K562 (cell line): ENCODE results near the gene ACOT7. TPM values are rescaled to one million over a fixed set of nuclear protein-coding genes. Genes with fewer than 3 reads are reported as not detected.

Experiments
- ATAC-seq: fragments of 200-7000 bp; cut with Tn5 transposase; 3 replicates; pipeline ENCODE4 v1.9.1; 2020; ENCODE audit warnings: moderate library complexity
- BruUV-seq: library from RNA; stranded (reverse); fragments of 400-500 nt; replicated peaks from 2 replicates; lab custom pipeline; 2021; lab: Mats Ljungman, UMichigan
- CTCF ChIA-PET: fragments of 300-600 bp; formaldehyde crosslinking; extraction: SDS; loops from one replicate; lab custom pipeline; 2021; ENCODE audit warnings: low intra/inter-chr PET ratio; lab: Yijun Ruan, JAX
- POLR2A ChIA-PET: fragments of 300-600, 350-650 bp; sonication (Branson Sonifier 250); formaldehyde crosslinking; extraction: SDS; loops from one replicate; lab custom pipeline; 2021; ENCODE audit warnings: antibody characterized with exemption, inconsistent platforms; lab: Yijun Ruan, JAX
- DNase-seq, 4 experiments: peaks; one replicate each; pipeline versions ENCODE4 v3.0.0 to v3.0.0-alpha.2; 2011 to 2018; ENCODE audit warnings: low spot score in 3 of 4, mixed read lengths in 3 of 4; ENCODE audit errors: extremely low read depth in 1 of 4
- FAIRE-seq: peaks from 2 replicates; lab custom pipeline; 2011; peaks lifted over from hg19 to GRCh38; lab: Jason Lieb, UNC
- H2AFZ ChIP-seq: 2 replicates; pipeline ENCODE4 v1.6.0; 2011; ENCODE audit warnings: low read depth, low read length, control low read depth, inconsistent platforms
- H3K27ac ChIP-seq: fragments of 200-600 bp; 3 replicates; pipeline ENCODE4 v1.8.0; 2011; ENCODE audit warnings: low read depth, mild to moderate bottlenecking, control low read depth, inconsistent platforms, low read length, moderate library complexity, mixed read lengths; ENCODE audit errors: extremely low read depth
- H3K27me3 ChIP-seq, 2 experiments: fragments of 300-600 bp in 1 of 2; 2 replicates in 1 of 2; 3 replicates in 1 of 2; pipeline versions ENCODE4 v1.6.0 to v1.8.0; 2011; ENCODE audit warnings: inconsistent platforms in 2 of 2, low read length in 2 of 2, mild to moderate bottlenecking in 1 of 2, mixed read lengths in 1 of 2, moderate library complexity in 1 of 2; ENCODE audit not compliant: control insufficient read depth in 2 of 2, insufficient read depth in 2 of 2
- H3K36me3 ChIP-seq: fragments of 300-600 bp; 3 replicates; pipeline ENCODE4 v1.8.0; 2011; ENCODE audit warnings: mild to moderate bottlenecking, low read length, inconsistent platforms; ENCODE audit not compliant: control insufficient read depth, insufficient read depth
- H3K4me1 ChIP-seq, 2 experiments: fragments of 200-600 bp in 1 of 2; replicated peaks in 1 of 2; 2 replicates in 1 of 2; 3 replicates in 1 of 2; pipeline versions ENCODE4 v1.5.1 to v1.8.0; 2011; ENCODE audit warnings: inconsistent platforms in 2 of 2, low read length in 2 of 2, mild to moderate bottlenecking in 1 of 2, mixed read lengths in 1 of 2, moderate library complexity in 1 of 2; ENCODE audit not compliant: control insufficient read depth in 2 of 2, insufficient read depth in 2 of 2
- H3K4me2 ChIP-seq: 2 replicates; pipeline ENCODE4 v1.6.1; 2011; ENCODE audit warnings: low read length, control low read depth, inconsistent platforms, mixed read lengths; ENCODE audit not compliant: insufficient read depth
- H3K4me3 ChIP-seq: fragments of 200-600 bp; sonication (generic), shearing (Covaris generic); 2 replicates; pipeline ENCODE4 v1.5.1; 2016; ENCODE audit warnings: control low read depth, inconsistent platforms
- H3K79me2 ChIP-seq: fragments of 200-600 bp; 3 replicates; pipeline ENCODE4 v1.8.0; 2011; ENCODE audit warnings: low read length, inconsistent platforms; ENCODE audit not compliant: control insufficient read depth, insufficient read depth
- H3K9ac ChIP-seq, 2 experiments: 2 replicates each; pipeline versions ENCODE4 v1.6.0 to v1.6.1; 2011; ENCODE audit warnings: low read depth in 2 of 2, low read length in 2 of 2, control low read depth in 1 of 2, inconsistent platforms in 1 of 2, mild to moderate bottlenecking in 1 of 2, mixed read lengths in 1 of 2; ENCODE audit not compliant: insufficient read depth in 1 of 2
- H3K9me1 ChIP-seq: one replicate; pipeline ENCODE4 v1.6.0; 2011; ENCODE audit warnings: inconsistent platforms, mild to moderate bottlenecking, low read length, moderate library complexity; ENCODE audit not compliant: control insufficient read depth, insufficient read depth
- H3K9me3 ChIP-seq: replicated peaks from 2 replicates; pipeline ENCODE4 v1.5.1; 2011; ENCODE audit warnings: low read depth, low read length, inconsistent platforms; ENCODE audit not compliant: control insufficient read depth, insufficient read depth
- H4K20me1 ChIP-seq: replicated peaks from 2 replicates; pipeline ENCODE4 v1.6.1; 2011; ENCODE audit warnings: low read length, inconsistent platforms, mixed read lengths; ENCODE audit not compliant: control insufficient read depth, insufficient read depth
- GTF3C2 ChIP-seq: IDR thresholded peaks from 3 replicates; pipeline ENCODE4 v1.6.1; 2011; ENCODE audit warnings: borderline replicate concordance, mild to moderate bottlenecking, moderate library complexity; ENCODE audit not compliant: insufficient read length; ENCODE audit errors: extremely low read depth
- MEF2D ChIP-seq: conservative IDR thresholded peaks from 2 replicates; pipeline ENCODE4 v1.6.1; 2016; ENCODE audit warnings: low read depth, missing genetic modification characterization, missing compliant biosample characterization
- TFE3 ChIP-seq: fragments of 450-650 bp; formaldehyde crosslinking; IDR thresholded peaks from 2 replicates; pipeline ENCODE4 v1.4.0; 2020; ENCODE audit warnings: mild to moderate bottlenecking, mixed read lengths
- ZMIZ1 ChIP-seq, 2 experiments: fragments of 150-350 bp in 1 of 2; IDR thresholded peaks; 2 replicates each; pipeline ENCODE4 v1.6.1; 2012 to 2016; ENCODE audit warnings: low read depth in 2 of 2, low read length in 2 of 2, mild to moderate bottlenecking in 1 of 2, moderate library complexity in 1 of 2
- ZNF12 ChIP-seq: sonication (generic); formaldehyde crosslinking; IDR thresholded peaks from 2 replicates; pipeline ENCODE4 v1.4.0; 2020; ENCODE audit warnings: mild to moderate bottlenecking, missing genetic modification reagents
- ZNF184 ChIP-seq: sonication (generic); formaldehyde crosslinking; IDR thresholded peaks from 2 replicates; pipeline ENCODE4 v1.5.0; 2020; ENCODE audit warnings: missing genetic modification reagents
- ZNF23 ChIP-seq: fragments of 250-450 bp; sonication (Bioruptor Pico); IDR thresholded peaks from 2 replicates; pipeline ENCODE4 v1.4.0; 2020; ENCODE audit warnings: mild to moderate bottlenecking
- WGBS: fragments of 100-300 bp; shearing (Covaris generic); methylation state at CpG from one replicate; pipeline ENCODE4 v1.1.6; 2016; ENCODE audit warnings: low coverage, mixed read lengths; ENCODE audit not compliant: insufficient coverage; ENCODE audit errors: missing lambda C conversion rate; 5-methylcytosine and 5-hydroxymethylcytosine counted together
- in situ Hi-C: fragments of 300-500 bp; cut with MboI; formaldehyde crosslinking; loops from 4 replicates; pipeline ENCODE4 v1.15.0; 2018; ENCODE audit warnings: inconsistent platforms, mixed read lengths
- intact Hi-C: fragments of 100-400 bp; cut with micrococcal nuclease; formaldehyde crosslinking; loops from 2 replicates; pipeline ENCODE4 v1.14.2; 2022
- polyA plus RNA-seq, 8 experiments: library from polyadenylated mRNA; depleted of rRNA in 4 of 8; stranded (reverse) in 5 of 8; unstranded in 3 of 8; fragments of >200 nt; fragmentation: Nextera tagmentation in 2 of 8; fragmentation: Illumina TruSeq in 1 of 8; extraction: Ambion mirVana in 2 of 8; extraction: Trizol in 1 of 8; gene quantifications; 2 replicates each; pipeline versions ENCODE4 v1.2.1 to v1.2.3, GENCODE V29; 2011 to 2014; ENCODE audit warnings: inconsistent platforms in 1 of 8, missing spikeins in 1 of 8
- total RNA-seq, 7 experiments: library from RNA; depleted of rRNA in 6 of 7; stranded (reverse); fragments of >200 nt in 6 of 7; fragmentation: Illumina TruSeq in 2 of 7; extraction: Trizol in 2 of 7; gene quantifications; 2 replicates each; pipeline versions ENCODE4 v1.2.1 to v1.2.3, GENCODE V29; 2011 to 2021; ENCODE audit warnings: low replicate concordance in 1 of 7
- TF ChIP-seq, protein P1 (sequence below): fragments of 250-450 bp; sonication (Bioruptor Pico); IDR thresholded peaks from 2 replicates; pipeline ENCODE4 v1.9.0; 2021; ENCODE audit warnings: mild to moderate bottlenecking, inconsistent platforms

The ACOT7 gene
- total and polyA plus RNA-seq, 9 of the 15 experiments (the other 6 are each of a cell fraction or from before 2014, with no cell fraction given): 7.0 to 92.6 (median 37.2) TPM

GRCh38 chr1:6385488-6386191 lies 7.9 kb downstream of the ACOT7 start (continued):
- TF ChIP-seq ZMIZ1 (IDR thresholded peaks at IDR 0.05; ENCODE audit: low read depth in 2 of 2, low read length in 2 of 2) (no peak), ZNF12 (CRISPR knock-in tag) (no peak), ZNF23 (no peak)

DNA sequence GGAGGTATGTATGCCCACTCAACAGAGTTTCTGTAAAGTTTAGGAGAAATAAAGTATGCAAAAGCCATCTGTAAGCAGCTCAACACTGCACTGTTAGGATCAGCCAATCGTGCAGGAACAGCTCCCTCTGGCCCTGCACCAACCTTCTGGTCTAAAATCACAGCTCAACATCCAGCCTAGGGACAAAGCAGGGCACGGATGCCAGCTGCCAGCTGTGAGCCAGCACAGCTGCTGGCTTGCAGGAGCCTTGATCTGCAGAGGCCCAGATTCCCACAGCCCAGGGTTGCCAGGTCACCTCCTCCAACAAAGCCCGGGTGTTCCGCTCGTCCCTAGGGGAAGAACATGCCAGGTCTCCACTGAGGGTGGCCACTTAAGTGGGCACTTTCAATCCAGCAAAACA lies 8.6 kb downstream of the ACOT7 start:
- in situ Hi-C loops (no loop called here), intact Hi-C loops (no loop called here)
- BruUV-seq: no TSS peak
- Histone ChIP-seq H4K20me1 (no peaks in the 10 kb centered on the region; the same call in 1 of the 2 replicates), H3K9ac (no peak overlapping the region), H3K4me3 (no peak overlapping the region), H3K4me2 (no peak overlapping the region), H3K36me3 (no peaks in the 10 kb centered on the region), H3K9me1 (no peaks in the 10 kb centered on the region), H3K27me3 (no peaks in the 10 kb centered on the region), H2AFZ (no peak overlapping the region), H3K9me3 (no peaks in the 10 kb centered on the region; the same call in none of the 2 replicates), H3K79me2 (peaks cover 11% of the 10 kb centered on the region; the same call in 2 of the 3 replicates), H3K4me1 (peaks cover 4 to 12% of the 10 kb centered on the region in 2 experiments; a peak in 2 of 5 replicates), H3K27ac (no peak overlapping the region)
- POLR2A ChIA-PET: interaction anchor here (1.2 to 1.9 kb wide), 2 partner anchors 9 to 18 kb away, joined by 3 to 18 read pairs; partner anchors contain the start of gene ACOT7
- DNase-seq (no peak), ATAC-seq (no peak), FAIRE-seq (no peak)
- WGBS: 81% methylated on average over 5 of the region's 5 CpGs
- CTCF ChIA-PET: no interaction called here
- no peak for TF ChIP-seq ZNF184 (CRISPR knock-in tag)
- no peak for TF ChIP-seq TFE3 (CRISPR knock-in tag)
- TF ChIP-seq MEF2D: no peak
- TF ChIP-seq, protein P1, sequence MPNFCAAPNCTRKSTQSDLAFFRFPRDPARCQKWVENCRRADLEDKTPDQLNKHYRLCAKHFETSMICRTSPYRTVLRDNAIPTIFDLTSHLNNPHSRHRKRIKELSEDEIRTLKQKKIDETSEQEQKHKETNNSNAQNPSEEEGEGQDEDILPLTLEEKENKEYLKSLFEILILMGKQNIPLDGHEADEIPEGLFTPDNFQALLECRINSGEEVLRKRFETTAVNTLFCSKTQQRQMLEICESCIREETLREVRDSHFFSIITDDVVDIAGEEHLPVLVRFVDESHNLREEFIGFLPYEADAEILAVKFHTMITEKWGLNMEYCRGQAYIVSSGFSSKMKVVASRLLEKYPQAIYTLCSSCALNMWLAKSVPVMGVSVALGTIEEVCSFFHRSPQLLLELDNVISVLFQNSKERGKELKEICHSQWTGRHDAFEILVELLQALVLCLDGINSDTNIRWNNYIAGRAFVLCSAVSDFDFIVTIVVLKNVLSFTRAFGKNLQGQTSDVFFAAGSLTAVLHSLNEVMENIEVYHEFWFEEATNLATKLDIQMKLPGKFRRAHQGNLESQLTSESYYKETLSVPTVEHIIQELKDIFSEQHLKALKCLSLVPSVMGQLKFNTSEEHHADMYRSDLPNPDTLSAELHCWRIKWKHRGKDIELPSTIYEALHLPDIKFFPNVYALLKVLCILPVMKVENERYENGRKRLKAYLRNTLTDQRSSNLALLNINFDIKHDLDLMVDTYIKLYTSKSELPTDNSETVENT (CRISPR knock-in tag): no peak
- no peak for TF ChIP-seq GTF3C2
